Neural progenitor cell (in vitro differentiated cells): Measurements from ENCODE around the gene VEPH1.

Experiments used
- EZH2 ChIP-seq: fragments of 200-600 bp; sonication (generic); IDR thresholded peaks from 2 replicates; pipeline ENCODE4 v1.6.1; 2017; ENCODE audit warnings: antibody characterized with exemption, mild to moderate bottlenecking, moderate library complexity
- EZH2phosphoT487 ChIP-seq: fragments of 200-600 bp; sonication (generic); IDR thresholded peaks from 2 replicates; pipeline ENCODE4 v1.6.1; 2017; ENCODE audit warnings: antibody characterized with exemption
- TF ChIP-seq, protein P1 (sequence below): fragments of 200-600 bp; sonication (generic); IDR thresholded peaks from 2 replicates; pipeline ENCODE4 v1.5.1; 2017; ENCODE audit warnings: antibody characterized with exemption, mild to moderate bottlenecking

DNA sequence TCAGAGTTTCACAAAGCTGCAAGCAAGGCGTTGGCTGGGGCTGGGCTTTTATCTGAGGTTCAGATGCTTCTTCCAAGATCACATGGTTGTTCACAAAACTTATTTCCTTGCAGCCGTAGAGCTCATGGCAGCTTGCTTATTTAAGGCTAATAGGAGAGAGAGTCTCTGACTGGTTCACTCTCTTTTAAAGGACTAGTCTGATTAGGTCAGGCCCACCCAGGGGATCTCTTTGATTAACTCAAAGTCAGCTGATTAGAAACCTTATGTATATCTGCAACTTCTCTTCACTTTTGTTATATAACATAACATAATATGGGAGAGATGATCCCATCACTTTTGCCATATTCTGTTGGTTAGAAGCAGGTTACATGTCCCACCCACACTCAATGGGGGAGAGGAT lies 243.4 kb downstream of the VEPH1 start:
- TF ChIP-seq EZH2 (no peak), EZH2phosphoT487 (no peak)
- TF ChIP-seq, protein P1, sequence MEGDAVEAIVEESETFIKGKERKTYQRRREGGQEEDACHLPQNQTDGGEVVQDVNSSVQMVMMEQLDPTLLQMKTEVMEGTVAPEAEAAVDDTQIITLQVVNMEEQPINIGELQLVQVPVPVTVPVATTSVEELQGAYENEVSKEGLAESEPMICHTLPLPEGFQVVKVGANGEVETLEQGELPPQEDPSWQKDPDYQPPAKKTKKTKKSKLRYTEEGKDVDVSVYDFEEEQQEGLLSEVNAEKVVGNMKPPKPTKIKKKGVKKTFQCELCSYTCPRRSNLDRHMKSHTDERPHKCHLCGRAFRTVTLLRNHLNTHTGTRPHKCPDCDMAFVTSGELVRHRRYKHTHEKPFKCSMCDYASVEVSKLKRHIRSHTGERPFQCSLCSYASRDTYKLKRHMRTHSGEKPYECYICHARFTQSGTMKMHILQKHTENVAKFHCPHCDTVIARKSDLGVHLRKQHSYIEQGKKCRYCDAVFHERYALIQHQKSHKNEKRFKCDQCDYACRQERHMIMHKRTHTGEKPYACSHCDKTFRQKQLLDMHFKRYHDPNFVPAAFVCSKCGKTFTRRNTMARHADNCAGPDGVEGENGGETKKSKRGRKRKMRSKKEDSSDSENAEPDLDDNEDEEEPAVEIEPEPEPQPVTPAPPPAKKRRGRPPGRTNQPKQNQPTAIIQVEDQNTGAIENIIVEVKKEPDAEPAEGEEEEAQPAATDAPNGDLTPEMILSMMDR: no peak
